SK-N-SH (cell line): ENCODE measurements around the gene MTAP. TPM values are rescaled to one million over a fixed set of nuclear protein-coding genes. Genes with fewer than 3 reads are reported as not detected.

Experiments used
- CTCF ChIA-PET: fragments of 300-600, 350-600 bp; formaldehyde crosslinking; extraction: SDS; loops from one replicate; lab custom pipeline; 2021; lab: Yijun Ruan, JAX
- POLR2A ChIA-PET: fragments of 350-600 bp; sonication (Branson Sonifier 250); formaldehyde crosslinking; extraction: SDS; loops from one replicate; lab custom pipeline; 2020; ENCODE audit warnings: antibody characterized with exemption, inconsistent platforms; lab: Yijun Ruan, JAX
- DNase-seq: peaks from one replicate; pipeline ENCODE4 v3.0.0; 2012
- H2AFZ ChIP-seq: fragments of 200-600 bp; sonication (generic); 2 replicates; pipeline ENCODE4 v1.8.1; 2016; ENCODE audit warnings: antibody characterized with exemption, mild to moderate bottlenecking, low read depth
- H3F3A ChIP-seq: fragments of 200-600 bp; sonication (generic); replicated peaks from 2 replicates; pipeline ENCODE3; 2016; ENCODE audit warnings: antibody characterized with exemption, mild to moderate bottlenecking; ENCODE audit not compliant: insufficient read depth
- H3K27ac ChIP-seq, 2 experiments: fragments of 200-500 bp in 1 of 2; fragments of 200-600 bp in 1 of 2; sonication (Bioruptor generic) in 1 of 2; sonication (generic), shearing (Covaris generic) in 1 of 2; 2 replicates each; pipeline versions ENCODE4 v1.5.1 to v1.6.1; 2014 to 2016; ENCODE audit warnings: low read depth in 2 of 2, inconsistent platforms in 1 of 2, low read length in 1 of 2, mild to moderate bottlenecking in 1 of 2, mixed read lengths in 1 of 2
- H3K27me3 ChIP-seq: fragments of 200-600 bp; sonication (generic), shearing (Covaris generic); 2 replicates; pipeline ENCODE4 v1.6.1; 2016; ENCODE audit warnings: mixed run types; ENCODE audit not compliant: insufficient read depth
- H3K36me3 ChIP-seq, 2 experiments: fragments of 200-500 bp in 1 of 2; fragments of 200-600 bp in 1 of 2; sonication (Bioruptor generic) in 1 of 2; sonication (generic) in 1 of 2; replicated peaks in 1 of 2; 2 replicates each; pipeline versions ENCODE3 to v1.5.1; 2014 to 2016; ENCODE audit warnings: low read length in 1 of 2, mild to moderate bottlenecking in 1 of 2; ENCODE audit not compliant: insufficient read depth in 2 of 2, control insufficient read depth in 1 of 2
- H3K4me1 ChIP-seq, 2 experiments: fragments of 200-500 bp in 1 of 2; fragments of 200-600 bp in 1 of 2; sonication (Bioruptor generic) in 1 of 2; sonication (generic), shearing (Covaris generic) in 1 of 2; 2 replicates each; pipeline versions ENCODE4 v1.5.1 to v1.6.1; 2014 to 2016; ENCODE audit warnings: low read depth in 1 of 2, low read length in 1 of 2, mixed run types in 1 of 2; ENCODE audit not compliant: insufficient read depth in 2 of 2, control insufficient read depth in 1 of 2
- H3K4me2 ChIP-seq: fragments of 200-600 bp; sonication (generic), shearing (Covaris generic); 2 replicates; pipeline ENCODE4 v1.6.1; 2017; ENCODE audit warnings: mixed run types
- H3K4me3 ChIP-seq, 2 experiments: fragments of 200-500 bp in 1 of 2; fragments of 200-600 bp in 1 of 2; sonication (Bioruptor generic) in 1 of 2; sonication (generic), shearing (Covaris generic) in 1 of 2; 2 replicates each; pipeline versions ENCODE4 v1.5.1 to v1.8.1; 2014 to 2016; ENCODE audit warnings: low read depth in 2 of 2, inconsistent platforms in 1 of 2, low read length in 1 of 2, mild to moderate bottlenecking in 1 of 2, mixed read lengths in 1 of 2, moderate library complexity in 1 of 2
- H3K79me2 ChIP-seq: fragments of 200-600 bp; sonication (generic); 2 replicates; pipeline ENCODE4 v1.8.1; 2017; ENCODE audit warnings: mild to moderate bottlenecking; ENCODE audit not compliant: insufficient read depth
- H3K9ac ChIP-seq: fragments of 200-600 bp; sonication (generic); 2 replicates; pipeline ENCODE4 v1.6.1; 2017; ENCODE audit warnings: mixed run types
- H3K9me2 ChIP-seq: fragments of 200-600 bp; sonication (generic); 2 replicates; pipeline ENCODE4 v1.6.1; 2017; ENCODE audit warnings: mixed run types
- H3K9me3 ChIP-seq: fragments of 200-600 bp; sonication (generic); 2 replicates; pipeline ENCODE4 v1.6.1; 2017; ENCODE audit warnings: mixed run types, mild to moderate bottlenecking, moderate library complexity
- H4K20me1 ChIP-seq: fragments of 200-600 bp; sonication (generic); 2 replicates; pipeline ENCODE4 v1.6.1; 2017; ENCODE audit warnings: mild to moderate bottlenecking, mixed run types; ENCODE audit not compliant: insufficient read depth
- EZH2phosphoT487 ChIP-seq: fragments of 200-600 bp; sonication (generic); IDR thresholded peaks from 2 replicates; pipeline ENCODE4 v1.6.1; 2017; ENCODE audit warnings: low read depth, mixed run types, mild to moderate bottlenecking, antibody characterized with exemption, moderate library complexity, borderline replicate concordance
- JUND ChIP-seq: IDR thresholded peaks from 2 replicates; pipeline ENCODE4 v1.4.0; 2012
- NFIC ChIP-seq: IDR thresholded peaks from 2 replicates; pipeline ENCODE4 v1.4.0; 2012; ENCODE audit warnings: borderline replicate concordance
- POLR2AphosphoS5 ChIP-seq: IDR thresholded peaks from 2 replicates; pipeline ENCODE4 v1.6.1; 2012; ENCODE audit warnings: low read depth, low read length
- RAD21 ChIP-seq: IDR thresholded peaks from 2 replicates; pipeline ENCODE4 v1.6.1; 2012; ENCODE audit warnings: mild to moderate bottlenecking, low read length
- SMC3 ChIP-seq: IDR thresholded peaks from 2 replicates; pipeline ENCODE4 v1.6.1; 2012; ENCODE audit warnings: low read depth, low read length, improper control_type of control experiment
- YY1 ChIP-seq: IDR thresholded peaks from 2 replicates; pipeline ENCODE4 v1.4.0; 2012; ENCODE audit warnings: low read depth, mild to moderate bottlenecking
- WGBS: methylation state at CpG from one replicate; pipeline ENCODE4 v1.1.6; 2017; ENCODE audit warnings: low lambda C conversion rate; 5-methylcytosine and 5-hydroxymethylcytosine counted together
- polyA plus RNA-seq, 3 experiments: library from polyadenylated mRNA; depleted of rRNA; stranded (reverse); fragments of >200 nt; gene quantifications; 2 replicates each; pipeline ENCODE4 v1.2.3, GENCODE V29; 2012
- TF ChIP-seq, protein P1 (sequence below): fragments of 150-350 bp; IDR thresholded peaks from 2 replicates; pipeline ENCODE4 v1.6.1; 2016; ENCODE audit warnings: mild to moderate bottlenecking, low read depth, low read length
- TF ChIP-seq, protein P2 (sequence below): fragments of 150-350 bp; IDR thresholded peaks from 2 replicates; pipeline ENCODE4 v1.6.1; 2017; ENCODE audit warnings: antibody characterized with exemption, low read length, low read depth, borderline replicate concordance
- TF ChIP-seq, protein P3 (sequence below): IDR thresholded peaks from 2 replicates; pipeline ENCODE4; 2012

Gene MTAP
- polyA plus RNA-seq, 1 of the 3 experiments (the other 2 are of a cell fraction), result 9.8 TPM

DNA sequence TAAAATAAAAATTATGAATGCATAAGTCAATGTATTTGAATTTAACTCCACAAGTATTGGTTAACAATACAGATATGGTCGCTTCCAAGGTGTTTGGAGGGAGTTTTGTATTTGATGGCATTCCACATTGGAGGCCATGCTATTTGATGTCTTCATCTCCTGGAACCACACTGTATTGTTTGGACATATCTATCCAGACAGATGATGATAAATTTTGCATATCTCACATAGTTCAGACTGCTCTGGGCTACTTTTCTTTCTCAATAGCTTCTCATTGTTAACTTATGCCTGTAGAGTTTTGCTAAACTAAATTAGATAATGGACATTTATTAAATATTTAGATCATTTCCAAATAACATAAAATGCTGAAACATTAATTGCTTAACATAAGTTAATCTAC lies 133.7 kb downstream of the MTAP start:
- Histone ChIP-seq H3K36me3 (no peaks in the 10 kb centered on the region), H3K9me3 (no peaks in the 10 kb centered on the region), H3K9ac (no peak overlapping the region), H3F3A (peaks cover 8% of the 10 kb centered on the region), H4K20me1 (no peaks in the 10 kb centered on the region), H2AFZ (no peak overlapping the region), H3K4me3 (no peak overlapping the region), H3K4me1 (no peaks in the 10 kb centered on the region), H3K4me2 (no peak overlapping the region), H3K27ac (no peak overlapping the region), H3K27me3 (no peaks in the 10 kb centered on the region), H3K9me2 (no peaks in the 10 kb centered on the region), H3K79me2 (no peaks in the 10 kb centered on the region)
- no peak for TF ChIP-seq EZH2phosphoT487
- TF ChIP-seq, protein P1, sequence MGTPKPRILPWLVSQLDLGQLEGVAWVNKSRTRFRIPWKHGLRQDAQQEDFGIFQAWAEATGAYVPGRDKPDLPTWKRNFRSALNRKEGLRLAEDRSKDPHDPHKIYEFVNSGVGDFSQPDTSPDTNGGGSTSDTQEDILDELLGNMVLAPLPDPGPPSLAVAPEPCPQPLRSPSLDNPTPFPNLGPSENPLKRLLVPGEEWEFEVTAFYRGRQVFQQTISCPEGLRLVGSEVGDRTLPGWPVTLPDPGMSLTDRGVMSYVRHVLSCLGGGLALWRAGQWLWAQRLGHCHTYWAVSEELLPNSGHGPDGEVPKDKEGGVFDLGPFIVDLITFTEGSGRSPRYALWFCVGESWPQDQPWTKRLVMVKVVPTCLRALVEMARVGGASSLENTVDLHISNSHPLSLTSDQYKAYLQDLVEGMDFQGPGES, result no peak
- no peak for TF ChIP-seq YY1
- TF ChIP-seq, protein P2, sequence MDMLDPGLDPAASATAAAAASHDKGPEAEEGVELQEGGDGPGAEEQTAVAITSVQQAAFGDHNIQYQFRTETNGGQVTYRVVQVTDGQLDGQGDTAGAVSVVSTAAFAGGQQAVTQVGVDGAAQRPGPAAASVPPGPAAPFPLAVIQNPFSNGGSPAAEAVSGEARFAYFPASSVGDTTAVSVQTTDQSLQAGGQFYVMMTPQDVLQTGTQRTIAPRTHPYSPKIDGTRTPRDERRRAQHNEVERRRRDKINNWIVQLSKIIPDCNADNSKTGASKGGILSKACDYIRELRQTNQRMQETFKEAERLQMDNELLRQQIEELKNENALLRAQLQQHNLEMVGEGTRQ, result no peak
- TF ChIP-seq, protein P3, sequence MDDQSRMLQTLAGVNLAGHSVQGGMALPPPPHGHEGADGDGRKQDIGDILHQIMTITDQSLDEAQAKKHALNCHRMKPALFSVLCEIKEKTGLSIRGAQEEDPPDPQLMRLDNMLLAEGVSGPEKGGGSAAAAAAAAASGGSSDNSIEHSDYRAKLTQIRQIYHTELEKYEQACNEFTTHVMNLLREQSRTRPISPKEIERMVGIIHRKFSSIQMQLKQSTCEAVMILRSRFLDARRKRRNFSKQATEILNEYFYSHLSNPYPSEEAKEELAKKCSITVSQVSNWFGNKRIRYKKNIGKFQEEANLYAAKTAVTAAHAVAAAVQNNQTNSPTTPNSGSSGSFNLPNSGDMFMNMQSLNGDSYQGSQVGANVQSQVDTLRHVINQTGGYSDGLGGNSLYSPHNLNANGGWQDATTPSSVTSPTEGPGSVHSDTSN, result no peak
- ChIA-PET CTCF (no interaction called here), POLR2A (no interaction called here)
- no peak for DNase-seq
- WGBS, result 89% methylated on average over 1 of the region's 1 CpG

DNA sequence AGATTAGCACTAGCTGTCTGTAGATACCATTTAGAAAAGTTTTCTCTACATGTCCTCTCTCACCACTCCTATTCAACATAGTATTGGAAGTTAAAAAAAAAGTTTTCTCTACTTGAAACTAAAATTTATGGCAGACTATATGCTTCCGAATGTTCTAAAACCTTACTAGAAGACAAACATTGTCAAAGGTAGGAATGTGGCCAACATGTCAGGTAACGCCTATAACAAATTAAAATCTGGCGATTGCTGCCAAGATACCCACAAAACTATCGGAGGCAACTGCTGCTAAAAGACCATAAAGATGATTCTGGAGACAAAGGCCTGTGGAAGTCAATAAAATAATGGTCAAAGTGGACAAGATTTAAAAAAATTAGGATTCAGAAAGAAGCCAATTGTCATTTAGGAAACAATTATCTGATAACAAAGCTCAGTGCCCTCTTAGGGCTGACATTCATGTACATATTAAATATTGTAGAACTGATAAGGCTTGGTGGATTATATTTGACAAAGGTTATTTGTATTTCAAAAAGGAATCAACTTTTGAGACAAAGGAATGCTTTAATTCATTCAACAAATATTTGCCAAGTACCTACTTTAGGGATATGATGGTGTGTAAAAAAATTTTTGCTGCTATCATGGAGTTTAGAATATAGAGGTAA lies 139.0 kb downstream of the MTAP start:
- CTCF ChIA-PET, result interaction anchor here (1.0 to 2.1 kb wide), 2 partner anchors 67 to 128 kb away, joined by 3 to 7 read pairs; partner anchors contain the start of gene CDKN2B
- no peak for TF ChIP-seq RAD21
- TF ChIP-seq SMC3, result no peak
- no peak for TF ChIP-seq POLR2AphosphoS5
- TF ChIP-seq JUND, result no peak
- no peak for TF ChIP-seq NFIC
- TF ChIP-seq, protein P2, result no peak
- Histone ChIP-seq H3K9me3 (no peaks in the 10 kb centered on the region), H3K4me1 (no peaks in the 10 kb centered on the region), H3K27ac (no peak overlapping the region), H3K9me2 (no peaks in the 10 kb centered on the region), H3K36me3 (no peaks in the 10 kb centered on the region), H3F3A (no peaks in the 10 kb centered on the region), H3K4me3 (no peak overlapping the region), H3K4me2 (no peak overlapping the region), H2AFZ (no peak overlapping the region), H4K20me1 (no peaks in the 10 kb centered on the region), H3K27me3 (no peaks in the 10 kb centered on the region; the same call in 1 of the 2 replicates), H3K79me2 (no peaks in the 10 kb centered on the region), H3K9ac (no peak overlapping the region)
- POLR2A ChIA-PET, result no interaction called here
- no peak for DNase-seq
- 42% methylated on average over 4 of the region's 4 CpGs for WGBS
